Left kidney (tissue), 8 donors: ENCODE results near the gene LST1. TPM values are rescaled to one million over a fixed set of nuclear protein-coding genes. Genes with fewer than 3 reads are reported as not detected.
"Not testable (repeated sequence)": the region's sequence is repeated elsewhere in the genome, so short reads cannot be mapped to it uniquely, and the experiment has no call there.

Experiments used
- DNase-seq: peaks from one replicate; pipeline ENCODE4 v3.0.0-alpha.2; 2013
- long read RNA-seq, 8 donors: transcript quantifications; one replicate each; lab custom pipeline, GENCODE V29; 2026
- polyA plus RNA-seq: library from polyadenylated mRNA; unstranded; fragments of 120-200 nt; gene quantifications from one replicate; pipeline ENCODE4 v1.2.1, GENCODE V29; 2013; ENCODE audit not compliant: insufficient read length

LST1 gene
- 2.6 TPM for polyA plus RNA-seq
- long read RNA-seq, donor 1, partial matches to known transcripts = 0 of 1 reads
- long read RNA-seq, donor 1, other reads (novel, unspliced or antisense) = 0 of 1 reads
- long read RNA-seq, donor 2, partial matches to known transcripts = 0 of 1 reads
- long read RNA-seq, donor 2, other reads (novel, unspliced or antisense) = 0 of 1 reads
- long read RNA-seq, donor 3 = 0 reads
- long read RNA-seq, donor 4, partial matches to known transcripts = 0 of 1 reads
- long read RNA-seq, donor 4, other reads (novel, unspliced or antisense) = 0 of 1 reads
- long read RNA-seq, donor 5 = 0 reads
- long read RNA-seq, donor 6 = 0 reads
- long read RNA-seq, donor 7, partial matches to known transcripts = 0 of 2 reads
- long read RNA-seq, donor 7, other reads (novel, unspliced or antisense) = 0 of 2 reads
- long read RNA-seq, donor 8, partial matches to known transcripts = 0 of 1 reads
- long read RNA-seq, donor 8, other reads (novel, unspliced or antisense) = 0 of 1 reads

DNA sequence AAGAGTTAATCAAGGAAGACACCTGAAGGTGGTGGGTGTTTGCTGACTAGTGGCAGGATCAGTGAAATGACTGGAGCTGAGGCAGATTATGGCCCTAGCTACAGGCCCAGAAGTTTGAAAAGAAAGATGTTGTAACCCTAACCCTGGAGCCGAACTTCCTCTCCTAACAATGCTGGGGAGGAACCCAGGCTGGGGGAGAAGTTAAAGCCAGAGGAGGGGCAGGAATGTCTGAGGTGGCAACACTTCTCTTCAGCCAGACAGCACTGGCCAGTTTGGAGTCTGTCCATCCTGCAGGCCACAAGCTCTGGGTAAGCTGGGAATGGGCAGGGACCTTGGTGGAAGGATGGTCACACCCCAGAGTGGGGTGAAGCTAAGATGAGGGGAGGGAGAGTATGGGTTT, at the start of gene LST1:
LST1 (plus strand) TSS at position 270 of the 400 bp plus-strand sequence. CDS start 1,023 bp downstream, outside the sequence.
- DNase-seq = no peak

DNA sequence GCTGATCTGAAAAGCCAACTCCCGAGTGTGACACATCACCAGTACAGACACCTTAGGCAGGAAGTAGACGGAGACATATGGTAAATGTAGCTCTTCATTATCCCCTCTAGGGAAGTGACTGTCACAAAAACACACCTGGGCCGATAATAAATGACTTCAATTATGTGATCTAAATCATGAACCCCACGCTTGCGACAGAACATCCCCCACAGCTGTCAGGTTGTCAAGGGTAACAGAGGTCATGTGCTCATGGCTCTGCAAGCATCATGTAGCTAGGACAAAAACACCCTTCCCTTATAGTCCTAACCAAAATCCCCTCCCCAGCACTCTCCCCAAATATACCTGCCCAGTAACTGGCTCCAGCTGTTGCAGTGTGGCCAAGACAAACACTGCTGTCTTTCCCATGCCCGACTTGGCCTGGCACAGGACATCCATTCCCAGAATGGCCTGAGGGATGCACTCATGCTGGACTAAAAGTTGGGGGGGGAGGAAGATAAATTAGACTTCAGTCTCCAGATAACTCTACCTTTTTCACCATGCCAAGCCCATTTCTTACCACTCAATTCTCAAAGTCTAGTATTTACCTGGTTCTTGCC, 47.2 kb upstream of the LST1 start:
- no peak for DNase-seq

DNA sequence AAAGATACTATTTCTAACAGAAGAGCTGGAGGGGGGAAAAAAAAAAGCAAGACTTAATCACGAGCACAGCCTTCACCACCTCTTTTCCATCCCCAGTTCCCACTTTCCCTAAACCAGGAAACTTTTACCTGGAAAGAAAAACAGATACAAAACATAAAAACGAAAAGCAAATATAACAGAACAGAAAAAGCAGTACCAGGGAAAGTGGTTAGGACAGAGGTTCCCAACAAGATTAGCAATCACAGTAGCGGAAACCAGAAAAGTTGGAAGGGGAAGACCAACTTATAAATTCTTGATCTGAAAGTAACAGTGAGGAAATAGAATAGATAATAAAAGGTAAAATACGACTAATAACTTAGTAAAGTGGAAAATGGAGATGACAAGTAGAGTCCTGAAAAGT, 45.4 kb upstream of the LST1 start:
- no peak for DNase-seq

DNA sequence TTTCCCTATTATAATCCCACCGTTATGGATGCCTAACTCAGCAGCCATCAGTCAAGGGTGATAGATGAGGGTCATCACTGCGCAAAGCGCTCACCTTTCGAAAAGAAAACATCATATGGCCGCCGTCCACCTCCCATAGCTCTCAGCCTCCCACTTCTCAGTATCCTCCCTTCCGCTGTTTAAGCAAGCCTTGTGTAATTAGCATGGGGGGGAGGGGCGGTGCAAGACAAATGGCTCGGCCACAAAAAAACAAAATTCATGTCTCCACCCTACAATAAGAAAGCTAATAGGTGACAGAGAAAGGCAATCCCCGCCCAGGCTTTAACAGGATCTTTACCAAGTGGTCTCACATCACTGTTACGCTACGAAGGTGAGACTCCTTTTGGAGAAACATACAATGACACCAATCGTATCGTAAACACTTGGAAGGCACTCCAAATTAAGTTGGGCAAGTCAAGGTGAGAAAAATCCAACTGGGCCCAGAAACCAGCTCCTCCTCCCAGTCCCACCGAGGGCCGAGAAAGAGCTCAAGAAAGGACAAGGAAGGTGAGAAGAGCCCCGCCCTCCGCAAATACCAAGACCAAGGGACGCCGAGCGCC, 44.9 kb upstream of the LST1 start:
- DNase-seq = peak; percentile 56

DNA sequence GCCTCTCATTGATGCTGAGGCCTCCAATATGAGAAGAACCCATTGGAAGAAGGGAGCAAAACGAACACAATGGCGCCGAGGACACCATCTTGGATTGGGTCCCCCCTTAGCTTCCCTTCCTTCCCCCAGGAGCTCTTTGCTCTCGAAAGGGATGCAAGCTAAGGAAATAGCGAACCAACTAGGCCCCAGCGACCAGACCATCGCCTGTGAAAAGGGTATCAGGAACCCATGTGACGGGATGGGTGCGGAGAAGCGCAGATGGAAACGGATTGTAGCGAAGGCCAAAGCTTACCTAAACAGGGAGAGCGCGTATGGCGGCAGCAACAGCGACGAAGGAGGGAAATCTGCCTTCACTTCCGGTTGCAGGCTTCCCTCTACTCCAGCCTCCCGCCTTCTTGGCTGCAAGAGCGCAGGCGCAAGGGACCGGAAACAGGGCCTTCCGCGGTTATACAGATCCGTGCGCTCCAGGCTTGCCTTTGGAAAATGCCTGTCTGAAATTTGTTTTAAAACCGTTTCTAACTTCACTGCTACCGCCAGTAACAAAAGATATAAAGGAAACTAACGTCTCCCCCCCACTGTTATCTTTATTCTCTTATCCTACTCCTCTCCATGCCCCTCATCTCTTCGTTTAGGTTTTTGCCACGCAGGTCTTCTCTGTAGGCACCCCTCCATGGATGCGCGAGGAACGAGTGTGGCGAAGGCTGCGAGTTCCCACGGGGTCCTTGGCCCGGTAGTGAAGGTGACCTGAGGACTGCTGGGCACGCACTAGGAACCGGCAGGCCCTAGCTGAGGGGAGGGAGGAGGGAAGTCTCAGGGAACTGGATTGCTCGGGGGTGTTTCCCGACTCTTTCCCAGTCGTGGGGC, 44.2 kb upstream of the LST1 start, which contains the start of gene DDX39B:
DDX39B (minus strand) TSS at position 346 of the 864 bp plus-strand sequence. CDS start 1,471 bp downstream, outside the sequence.
- DNase-seq = peak; percentile 96

DNA sequence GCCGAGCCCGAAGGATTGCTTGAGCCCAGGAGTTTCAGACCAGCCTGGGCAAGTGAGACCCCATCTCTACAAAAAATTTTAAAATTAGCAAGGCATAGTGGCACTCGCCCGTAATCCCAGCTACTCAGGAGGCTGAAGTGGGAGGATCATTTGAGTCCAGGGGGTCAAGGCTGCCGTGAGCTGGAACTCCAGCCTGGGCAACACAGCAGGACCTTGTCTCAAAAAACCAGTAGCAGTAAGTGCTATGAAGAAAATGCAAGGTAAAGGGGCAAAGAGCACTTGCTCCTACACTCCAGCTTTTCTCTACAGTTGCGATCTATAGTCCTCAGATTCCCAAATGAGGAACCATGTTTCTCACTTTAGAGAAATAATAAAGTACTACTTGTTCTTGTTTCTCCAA, 42.4 kb upstream of the LST1 start:
- DNase-seq = no peak

DNA sequence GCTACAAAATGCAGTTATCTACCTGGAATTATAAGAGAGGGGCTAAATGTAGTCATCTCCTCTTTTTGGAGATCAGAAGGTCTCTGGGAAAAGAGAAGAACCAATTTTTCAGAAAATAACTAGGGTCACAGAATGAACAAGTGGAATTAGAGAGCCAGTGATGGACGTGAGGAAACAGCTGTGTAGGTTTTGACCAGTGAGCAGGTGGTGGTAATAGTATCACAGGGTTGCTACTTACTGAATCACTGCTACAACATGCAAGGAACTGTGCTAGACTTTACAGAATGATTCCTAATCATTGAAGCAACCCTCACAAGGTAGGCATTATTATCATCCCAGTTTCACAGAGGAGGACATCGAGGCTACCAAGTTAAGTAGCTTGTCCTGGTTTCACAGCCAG, 41.4 kb upstream of the LST1 start:
- no peak for DNase-seq

DNA sequence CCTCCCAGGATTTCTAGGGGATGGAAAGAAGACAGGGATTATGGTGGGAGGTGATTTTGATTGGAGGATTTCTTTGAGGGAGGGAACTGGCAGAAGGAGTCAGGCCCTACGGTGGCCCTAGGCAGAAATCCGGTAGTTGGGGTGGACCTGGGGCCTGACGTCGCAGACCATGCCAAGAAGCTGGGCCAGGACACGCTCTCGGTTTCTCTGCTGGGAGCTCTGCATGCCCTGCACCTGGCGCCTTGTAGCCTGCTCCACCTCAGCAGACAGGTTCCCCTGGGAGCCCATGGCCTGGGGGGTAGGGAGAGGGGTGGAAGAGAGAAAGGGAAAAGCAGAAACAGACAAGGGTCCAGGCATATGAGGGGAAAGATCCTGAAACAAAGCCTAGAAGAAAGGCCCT, 40.8 kb upstream of the LST1 start:
- DNase-seq = no peak

DNA sequence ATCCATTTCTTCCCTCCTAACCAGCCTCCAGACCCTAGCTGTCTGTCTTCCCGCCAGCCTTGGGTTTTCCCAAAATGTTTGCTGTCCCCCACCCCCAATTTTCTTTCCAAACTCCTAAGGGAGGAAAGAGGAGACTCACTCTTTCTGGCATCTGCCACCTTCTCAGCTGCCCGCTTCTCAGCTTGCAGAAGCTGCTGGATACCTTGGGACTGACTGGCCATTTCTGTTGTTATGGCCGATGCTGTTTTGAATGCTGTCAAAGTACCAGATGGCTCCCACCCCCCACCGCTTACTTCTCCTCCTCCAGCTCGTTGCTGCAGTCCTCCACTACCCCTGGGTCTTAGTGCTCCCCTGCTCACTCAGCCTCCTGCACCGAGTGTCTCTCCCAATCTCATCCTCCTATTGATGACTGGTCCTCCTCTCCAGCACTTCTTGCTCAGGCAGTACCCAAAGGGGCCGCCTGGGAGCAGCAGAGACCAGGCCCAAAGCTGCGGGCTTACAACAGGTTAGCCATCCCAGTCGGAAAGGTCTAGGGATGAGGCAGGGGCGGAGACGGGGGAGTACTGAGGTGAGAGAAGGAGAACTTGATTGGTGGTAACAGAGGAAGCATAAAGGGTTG, 39.6 kb upstream of the LST1 start, which contains the start of gene ATP6V1G2:
ATP6V1G2 (minus strand) TSS at position 270 of the 619 bp plus-strand sequence; CDS start at position 221, 49 bp downstream.
- DNase-seq = peak; percentile 87

DNA sequence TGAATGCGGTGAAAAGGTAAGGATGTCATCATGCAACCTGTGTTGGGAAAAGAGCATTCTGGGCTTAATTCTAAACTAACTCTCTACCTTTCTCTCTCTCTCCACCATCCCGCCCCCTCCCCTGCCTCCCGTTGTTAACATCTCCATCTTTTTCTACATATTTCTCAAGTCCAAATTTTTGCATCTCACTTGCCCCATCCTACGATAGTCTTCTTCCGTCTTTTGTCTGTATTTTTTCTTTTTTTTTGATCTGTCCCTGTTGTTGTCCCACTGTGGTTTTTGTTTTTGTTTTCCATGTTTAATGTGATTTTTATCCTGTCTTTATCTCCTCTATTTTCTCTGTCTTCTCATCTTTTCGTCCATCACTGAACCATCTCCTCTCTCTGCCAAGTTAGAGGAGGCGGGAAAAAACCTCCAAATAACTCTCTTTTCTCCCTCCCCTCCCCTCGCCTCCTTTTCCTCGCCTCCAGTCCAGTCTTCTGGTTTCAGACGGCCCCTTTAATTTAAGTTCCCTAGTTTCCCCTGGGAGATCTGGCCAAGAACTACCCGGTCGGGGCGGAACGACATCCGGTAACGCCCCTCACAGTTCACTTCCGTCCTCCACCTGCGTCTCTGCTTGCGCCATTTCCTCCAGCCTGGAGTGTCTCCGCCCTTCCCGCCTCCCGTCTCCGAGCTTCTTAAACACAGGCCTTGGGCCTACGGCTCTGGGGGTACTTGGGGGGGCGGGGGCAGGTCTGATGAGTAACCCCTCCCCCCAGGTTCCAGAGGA, 38.9 kb upstream of the LST1 start, which contains the start of gene NFKBIL1:
NFKBIL1 (plus strand) TSS at position 651 of the 769 bp plus-strand sequence; CDS start at position 738, 87 bp downstream.
- peak; percentile 96 for DNase-seq

DNA sequence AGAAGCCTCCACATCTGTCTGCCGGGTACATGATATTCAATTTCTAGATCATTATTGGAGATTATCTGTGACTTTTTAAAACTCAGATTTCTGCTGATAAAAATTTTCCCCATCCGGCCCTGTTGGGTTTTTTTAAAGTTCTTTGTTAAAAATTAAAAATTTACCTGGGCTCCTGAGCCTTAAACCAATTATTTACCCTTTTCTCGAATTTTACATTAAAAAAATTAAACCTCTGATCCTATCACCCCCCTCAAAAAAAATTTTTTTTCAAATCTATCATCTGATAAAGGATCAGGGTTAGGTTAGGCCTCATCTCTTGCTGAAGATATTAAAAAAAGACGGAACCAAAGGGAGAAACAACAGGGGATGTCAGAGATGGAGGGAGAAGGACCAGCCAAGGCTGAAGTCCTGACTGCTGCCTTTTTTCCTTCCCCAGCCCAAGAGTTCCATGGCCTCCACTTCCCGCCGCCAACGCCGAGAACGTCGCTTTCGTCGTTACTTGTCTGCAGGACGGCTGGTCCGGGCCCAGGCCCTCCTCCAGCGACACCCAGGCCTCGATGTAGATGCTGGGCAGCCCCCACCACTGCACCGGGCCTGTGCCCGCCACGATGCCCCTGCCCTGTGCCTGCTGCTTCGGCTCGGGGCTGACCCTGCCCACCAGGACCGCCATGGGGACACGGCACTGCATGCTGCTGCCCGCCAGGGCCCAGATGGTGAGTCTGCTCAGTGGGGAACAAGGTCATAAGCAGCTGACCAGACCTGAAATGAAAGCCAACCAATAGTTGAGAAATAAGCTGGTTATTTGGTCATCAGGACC, 38.1 kb upstream of the LST1 start:
- no peak for DNase-seq

DNA sequence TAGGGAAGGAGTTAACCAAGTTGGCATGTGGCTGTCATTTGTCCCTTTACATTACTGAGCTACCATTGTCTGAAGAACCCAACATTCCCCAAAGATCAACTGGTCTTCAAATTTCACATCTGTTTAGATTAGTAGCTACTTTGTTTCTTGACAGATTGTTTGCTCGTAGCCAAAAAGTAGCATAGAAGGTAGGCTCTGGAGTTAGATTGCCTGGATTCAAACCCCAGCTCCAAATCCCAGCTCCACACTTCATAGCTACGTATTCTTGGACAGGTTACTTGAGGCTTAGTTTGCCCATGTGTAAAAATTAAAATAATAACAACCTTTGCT, 37.6 kb upstream of the LST1 start:
- no peak for DNase-seq

DNA sequence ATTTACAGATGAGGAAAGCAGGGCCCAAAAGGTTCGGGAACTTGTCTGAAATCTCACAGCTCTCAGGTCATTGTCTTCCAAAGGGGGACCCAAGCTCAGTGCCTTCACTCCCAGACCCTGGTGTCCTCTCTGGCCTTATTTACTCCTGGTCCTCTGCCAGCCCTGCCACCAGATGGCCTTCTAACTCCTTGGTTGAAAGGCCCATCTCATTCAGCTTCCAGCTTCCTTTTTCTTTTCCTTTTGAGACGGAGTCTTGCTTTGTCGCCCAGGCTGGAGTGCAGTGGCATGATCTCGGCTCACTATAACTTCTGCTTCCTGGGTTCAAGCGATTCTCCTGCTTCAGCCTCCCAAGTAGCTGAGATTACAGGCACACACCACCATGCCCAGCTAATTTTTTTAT, 34.7 kb upstream of the LST1 start:
- DNase-seq = not testable (repeated sequence)

DNA sequence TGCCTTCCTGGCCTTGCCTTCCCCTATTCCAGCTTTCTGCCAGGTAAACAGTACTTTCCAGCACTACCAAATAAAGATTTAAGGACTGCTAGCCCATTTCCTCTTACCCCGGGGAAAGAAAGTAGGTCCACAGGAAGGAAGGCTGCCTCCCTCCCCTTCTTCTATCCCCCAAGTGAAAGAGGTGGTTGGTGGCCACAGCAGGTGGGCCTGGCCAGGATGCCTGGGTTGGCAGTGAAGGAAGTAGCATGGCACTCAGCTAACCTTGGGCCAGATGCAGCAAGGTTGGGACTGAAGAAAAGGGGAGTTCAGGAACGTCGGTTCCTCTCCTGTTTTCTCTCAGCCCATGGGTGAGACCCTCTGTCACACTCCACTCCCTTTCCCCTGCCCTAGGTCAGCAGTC, 29.8 kb upstream of the LST1 start:
- no peak for DNase-seq

DNA sequence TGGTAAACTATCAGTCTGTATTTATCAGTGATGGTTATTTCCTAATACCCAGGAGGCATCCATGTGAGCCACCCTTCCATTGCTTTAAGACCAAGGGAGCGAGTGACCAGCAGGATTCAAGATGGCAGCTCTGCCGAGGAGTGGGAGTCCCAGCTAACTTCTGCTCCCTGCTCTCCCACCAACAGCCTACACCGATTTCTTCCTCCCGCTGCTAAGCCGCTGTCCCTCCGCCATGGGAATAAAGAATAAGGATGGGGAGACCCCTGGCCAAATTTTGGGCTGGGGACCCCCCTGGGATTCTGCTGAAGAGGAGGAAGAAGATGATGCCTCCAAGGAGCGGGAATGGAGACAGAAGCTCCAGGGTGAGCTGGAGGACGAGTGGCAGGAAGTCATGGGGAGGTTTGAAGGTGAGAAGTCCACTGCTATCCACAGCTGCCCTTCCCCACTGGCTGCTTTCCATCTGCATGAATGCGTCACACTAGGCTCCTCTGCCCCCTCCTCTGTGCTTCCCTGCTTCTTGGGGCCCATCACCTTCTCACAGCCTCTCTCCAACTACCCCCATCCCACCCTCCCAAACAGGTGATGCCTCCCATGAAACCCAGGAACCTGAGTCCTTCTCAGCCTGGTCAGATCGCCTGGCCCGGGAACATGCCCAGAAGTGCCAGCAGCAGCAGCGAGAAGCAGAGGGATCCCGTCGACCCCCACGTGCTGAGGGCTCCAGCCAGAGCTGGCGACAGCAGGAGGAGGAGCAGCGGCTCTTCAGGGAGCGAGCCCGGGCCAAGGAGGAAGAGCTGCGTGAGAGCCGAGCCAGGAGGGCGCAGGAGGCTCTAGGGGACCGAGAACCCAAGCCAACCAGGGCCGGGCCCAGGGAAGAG, 28.4 kb upstream of the LST1 start:
- DNase-seq = no peak

DNA sequence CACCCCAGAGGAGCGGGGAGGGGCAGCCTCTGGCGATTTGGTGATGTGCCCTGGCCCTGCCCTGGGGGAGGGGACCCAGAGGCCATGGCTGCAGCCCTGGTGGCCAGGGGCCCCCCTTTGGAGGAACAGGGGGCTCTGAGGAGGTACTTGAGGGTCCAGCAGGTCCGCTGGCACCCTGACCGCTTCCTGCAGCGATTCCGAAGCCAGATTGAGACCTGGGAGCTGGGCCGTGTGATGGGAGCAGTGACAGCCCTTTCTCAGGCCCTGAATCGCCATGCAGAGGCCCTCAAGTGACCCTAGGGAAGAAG, 27.8 kb upstream of the LST1 start:
- no peak for DNase-seq

DNA sequence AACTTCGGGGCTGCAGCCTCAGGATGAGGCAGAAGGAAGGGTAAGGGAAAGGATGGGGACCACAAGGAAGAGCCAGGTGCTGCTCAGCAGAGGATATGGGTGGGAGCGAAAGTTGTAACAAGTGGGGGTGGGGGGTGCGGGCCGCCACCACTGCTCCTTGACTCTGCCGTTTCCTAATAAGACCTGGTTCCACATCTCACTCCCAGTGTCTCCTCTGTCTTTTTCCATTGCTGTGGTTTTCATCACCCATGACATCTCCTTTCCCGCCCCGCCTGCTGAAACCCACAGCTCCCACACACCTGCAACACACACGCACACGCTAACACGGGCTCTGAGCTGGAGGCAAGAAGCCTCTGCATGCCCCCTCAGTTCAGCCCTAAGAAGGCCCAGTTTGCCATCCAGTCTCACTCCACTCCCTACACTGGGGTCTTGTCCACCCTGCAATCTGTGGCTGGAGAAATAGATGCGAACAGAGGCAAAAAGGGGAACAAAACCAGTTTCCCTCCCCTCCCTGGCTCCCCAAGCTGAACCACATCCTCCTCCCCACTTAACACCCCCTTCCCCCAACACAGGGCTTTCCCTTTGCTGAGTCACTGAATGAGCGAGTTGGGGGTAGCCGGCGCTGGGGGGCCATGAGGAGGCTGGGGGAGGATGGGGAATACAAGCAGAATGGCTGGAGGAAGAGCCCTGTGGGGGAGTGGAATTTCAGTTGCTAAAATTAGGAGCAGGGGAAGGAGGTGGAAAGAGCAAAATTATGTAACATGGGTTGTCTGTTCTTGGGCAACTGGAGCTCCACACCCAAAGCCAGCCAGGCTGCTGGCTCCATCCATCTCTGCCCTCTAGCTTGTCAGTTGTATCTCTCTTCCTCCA, 27.2 kb upstream of the LST1 start:
- no peak for DNase-seq

DNA sequence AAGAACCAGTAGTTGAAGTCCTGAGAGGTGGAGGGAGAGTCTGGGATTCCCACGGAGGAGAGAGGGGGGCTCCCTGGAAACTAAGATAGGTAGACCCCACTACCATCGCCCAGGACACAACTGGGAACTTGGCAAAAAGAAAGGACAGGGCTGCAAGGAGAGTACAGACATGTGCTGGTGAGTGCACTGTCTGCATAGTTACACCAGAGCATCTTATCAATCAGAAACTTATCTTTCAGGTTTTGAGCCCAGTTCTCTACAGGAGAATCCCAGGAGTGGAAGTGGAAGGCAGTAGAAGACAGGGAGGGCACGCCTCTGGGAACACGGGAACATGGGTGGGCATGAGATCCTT, 26.5 kb upstream of the LST1 start:
- DNase-seq = no peak
